ENCODE results near the gene EFNA5.

DNA sequence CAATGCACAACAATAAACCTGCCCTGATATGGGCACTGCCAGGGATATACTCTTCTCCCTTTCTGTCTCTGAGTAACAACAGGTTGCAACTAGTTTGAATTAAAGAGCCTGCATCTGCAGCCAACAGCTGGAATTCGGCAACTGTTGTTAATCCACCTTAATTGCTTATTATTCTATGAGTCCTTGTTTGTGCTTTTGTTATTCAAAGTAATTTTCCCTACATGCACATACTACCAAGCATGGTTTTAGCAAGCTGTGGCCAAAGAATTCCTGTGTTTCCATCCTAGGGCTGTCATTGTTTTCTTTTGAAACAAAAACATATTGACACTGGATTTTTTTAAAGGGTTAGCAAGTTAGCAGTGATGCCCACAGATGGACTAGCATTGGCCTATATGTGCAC is 171.5 kb downstream of the EFNA5 start:
- TF ChIP-seq EZH2 (IDR thresholded peaks at IDR 0.05; ENCODE audit: insufficient read depth, poor library complexity, severe bottlenecking) (no peak), EZH2phosphoT487 (IDR thresholded peaks at IDR 0.05; ENCODE audit: insufficient read depth, low read depth) (no peak)
